ENCODE data around the gene SLC41A2. TPM values are rescaled to one million over a fixed set of nuclear protein-coding genes. Genes with fewer than 3 reads are reported as not detected.

Gene SLC41A2
- total RNA-seq, 1 donor from 2014 or later, result 7.6 TPM

DNA sequence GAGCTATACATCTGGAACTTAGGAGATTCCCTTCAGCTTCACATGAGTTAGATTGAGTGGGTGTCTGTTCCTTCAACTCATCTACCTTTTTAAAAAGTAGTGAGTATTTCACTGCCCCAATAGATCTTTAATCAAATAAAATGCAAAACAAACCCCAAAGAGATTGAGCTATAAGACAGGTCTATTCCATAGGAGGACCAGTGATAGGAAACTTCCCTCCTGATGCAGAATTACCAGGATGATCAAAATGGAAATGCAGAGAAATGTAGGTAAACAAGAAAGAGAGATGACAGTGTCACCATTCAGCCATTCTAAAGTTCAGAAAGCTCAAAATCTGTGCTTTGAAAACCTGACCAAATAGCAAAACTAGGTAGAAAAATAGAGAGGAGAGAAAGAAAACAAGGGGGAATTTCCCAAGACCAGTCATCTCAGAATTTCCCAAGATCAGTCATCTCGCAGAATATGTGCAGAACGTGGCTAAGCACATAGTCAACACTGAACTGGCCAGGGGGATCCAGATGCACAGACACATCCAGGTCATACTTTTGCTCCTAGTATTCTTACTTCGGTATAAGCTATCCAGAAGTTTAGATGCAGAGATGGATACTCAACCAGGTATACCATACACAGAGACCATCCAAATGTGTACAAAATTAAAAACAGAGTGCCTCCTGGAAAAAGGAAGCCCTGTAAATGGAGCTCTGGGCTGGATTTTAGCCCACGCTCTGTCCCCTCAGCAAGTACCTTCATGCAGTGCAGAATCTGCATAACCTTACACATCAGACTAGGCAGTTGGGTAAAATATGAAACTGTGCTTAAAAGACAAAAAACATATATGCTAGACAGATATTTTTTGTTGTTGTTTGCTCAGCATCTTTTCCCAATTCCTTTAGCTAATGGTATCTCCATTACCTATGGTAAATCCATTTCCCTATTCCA, 27.4 kb downstream of the SLC41A2 start:
- Mint-ChIP-seq H3K9me3 (ENCODE audit: low read depth) (peaks cover 2% of the 10 kb centered on the region), H3K27ac (no peak overlapping the region), H3K4me3 (ENCODE audit: low read depth) (no peak overlapping the region), H3K27me3 (peaks cover 11% of the 10 kb centered on the region), H3K36me3 (ENCODE audit: insufficient read depth) (no peaks in the 10 kb centered on the region), H3K4me1 (ENCODE audit: low read depth) (peaks cover 4% of the 10 kb centered on the region)
- no peak for DNase-seq (ENCODE audit: low spot score, unreplicated experiment)
- TF ChIP-seq, protein P1, sequence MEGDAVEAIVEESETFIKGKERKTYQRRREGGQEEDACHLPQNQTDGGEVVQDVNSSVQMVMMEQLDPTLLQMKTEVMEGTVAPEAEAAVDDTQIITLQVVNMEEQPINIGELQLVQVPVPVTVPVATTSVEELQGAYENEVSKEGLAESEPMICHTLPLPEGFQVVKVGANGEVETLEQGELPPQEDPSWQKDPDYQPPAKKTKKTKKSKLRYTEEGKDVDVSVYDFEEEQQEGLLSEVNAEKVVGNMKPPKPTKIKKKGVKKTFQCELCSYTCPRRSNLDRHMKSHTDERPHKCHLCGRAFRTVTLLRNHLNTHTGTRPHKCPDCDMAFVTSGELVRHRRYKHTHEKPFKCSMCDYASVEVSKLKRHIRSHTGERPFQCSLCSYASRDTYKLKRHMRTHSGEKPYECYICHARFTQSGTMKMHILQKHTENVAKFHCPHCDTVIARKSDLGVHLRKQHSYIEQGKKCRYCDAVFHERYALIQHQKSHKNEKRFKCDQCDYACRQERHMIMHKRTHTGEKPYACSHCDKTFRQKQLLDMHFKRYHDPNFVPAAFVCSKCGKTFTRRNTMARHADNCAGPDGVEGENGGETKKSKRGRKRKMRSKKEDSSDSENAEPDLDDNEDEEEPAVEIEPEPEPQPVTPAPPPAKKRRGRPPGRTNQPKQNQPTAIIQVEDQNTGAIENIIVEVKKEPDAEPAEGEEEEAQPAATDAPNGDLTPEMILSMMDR (IDR thresholded peaks at IDR 0.05; ENCODE audit: unreplicated experiment), result no peak

DNA sequence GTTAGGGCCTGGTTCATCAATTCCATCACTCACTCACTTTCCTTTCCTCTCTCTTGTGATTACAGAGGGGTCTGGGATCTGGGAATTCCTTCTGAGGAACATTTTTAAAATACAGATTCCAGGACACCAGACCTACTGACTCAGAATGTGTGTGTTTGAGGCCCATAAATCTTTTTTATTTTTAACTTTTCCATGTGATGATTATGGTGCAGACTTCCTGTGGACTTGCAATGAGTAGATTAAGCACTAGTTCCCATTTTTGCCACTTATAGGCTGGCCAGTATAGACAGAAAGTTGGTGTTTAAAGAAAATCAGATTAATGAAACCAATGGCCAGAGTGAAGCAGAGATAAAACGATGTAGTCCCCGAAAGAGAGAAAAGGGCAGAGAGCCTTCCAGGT, 28.1 kb downstream of the SLC41A2 start:
- no peak for DNase-seq (ENCODE audit: low spot score, unreplicated experiment)
- Mint-ChIP-seq H3K27me3 (peaks cover 11% of the 10 kb centered on the region), H3K36me3 (ENCODE audit: insufficient read depth) (no peaks in the 10 kb centered on the region), H3K9me3 (ENCODE audit: low read depth) (peaks cover 2% of the 10 kb centered on the region), H3K27ac (no peak overlapping the region), H3K4me1 (ENCODE audit: low read depth) (peaks cover 4% of the 10 kb centered on the region), H3K4me3 (ENCODE audit: low read depth) (no peak overlapping the region)
- TF ChIP-seq, protein P1 (IDR thresholded peaks at IDR 0.05; ENCODE audit: unreplicated experiment), result no peak

DNA sequence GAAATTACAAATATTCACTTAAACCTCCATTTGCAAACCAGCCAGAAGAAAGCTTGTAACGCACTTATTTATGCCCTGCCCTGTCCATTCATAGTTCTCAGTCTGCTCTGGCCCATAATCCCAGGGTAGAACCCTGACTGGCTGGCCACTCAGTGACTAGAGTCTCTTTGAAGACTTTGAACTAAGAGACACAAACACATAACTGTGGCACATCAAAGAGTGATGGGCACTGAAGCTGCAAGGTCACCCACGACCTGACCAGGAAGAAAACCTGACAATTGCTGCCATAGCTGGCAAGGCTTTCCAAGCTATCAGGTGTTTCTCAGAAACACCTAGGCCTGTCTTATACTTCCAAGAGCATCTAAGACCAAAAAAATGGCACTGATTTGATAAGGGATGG, 28.7 kb downstream of the SLC41A2 start:
- DNase-seq (ENCODE audit: low spot score, unreplicated experiment), result no peak
- no peaks in the 10 kb centered on the region for H3K36me3 Mint-ChIP-seq (ENCODE audit: insufficient read depth)
- H3K27me3 Mint-ChIP-seq, result peaks cover 11% of the 10 kb centered on the region
- H3K4me1 Mint-ChIP-seq (ENCODE audit: low read depth), result peaks cover 4% of the 10 kb centered on the region
- H3K4me3 Mint-ChIP-seq (ENCODE audit: low read depth), result no peak overlapping the region
- peaks cover 2% of the 10 kb centered on the region for H3K9me3 Mint-ChIP-seq (ENCODE audit: low read depth)
- no peak overlapping the region for H3K27ac Mint-ChIP-seq
- TF ChIP-seq, protein P1 (IDR thresholded peaks at IDR 0.05; ENCODE audit: unreplicated experiment), result no peak

DNA sequence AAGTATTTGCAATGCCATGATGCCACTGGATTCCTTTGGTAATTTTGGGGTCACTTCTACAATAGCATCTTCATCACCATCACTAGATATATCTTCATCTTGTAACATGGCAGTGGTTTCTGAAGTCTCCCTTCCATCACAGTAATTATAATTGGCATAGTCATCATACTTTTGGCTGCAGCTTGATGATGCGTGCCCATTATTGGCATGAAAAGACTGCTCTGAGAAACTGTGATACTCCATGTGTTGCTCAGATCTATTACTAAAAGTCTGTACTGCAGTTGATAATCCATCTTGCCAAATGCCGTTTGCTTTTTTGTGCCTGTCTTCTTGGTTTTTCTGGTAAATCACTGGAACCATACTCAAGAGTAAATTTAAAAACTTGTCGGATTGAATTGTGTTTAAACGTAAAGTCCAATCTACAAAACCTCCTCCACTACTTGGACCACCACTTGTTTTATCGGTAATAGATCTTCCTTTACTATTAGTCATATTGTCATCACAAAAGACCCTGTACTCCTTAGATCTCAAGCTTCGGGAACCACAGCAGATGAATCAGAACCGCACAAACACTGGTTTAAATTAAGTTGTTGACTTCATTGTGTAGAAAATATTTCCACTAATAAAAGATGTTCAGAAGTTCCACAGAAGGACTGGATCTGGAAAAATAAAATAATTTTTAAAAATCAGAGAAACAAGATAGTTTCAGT, 29.9 kb downstream of the SLC41A2 start:
- H3K27ac Mint-ChIP-seq, result no peak overlapping the region
- peaks cover 11% of the 10 kb centered on the region for H3K27me3 Mint-ChIP-seq
- peaks cover 3% of the 10 kb centered on the region for H3K36me3 Mint-ChIP-seq (ENCODE audit: insufficient read depth)
- H3K4me1 Mint-ChIP-seq (ENCODE audit: low read depth), result peaks cover 4% of the 10 kb centered on the region
- no peak for DNase-seq (ENCODE audit: low spot score, unreplicated experiment)
- H3K9me3 Mint-ChIP-seq (ENCODE audit: low read depth), result peaks cover 5% of the 10 kb centered on the region
- TF ChIP-seq, protein P1 (IDR thresholded peaks at IDR 0.05; ENCODE audit: unreplicated experiment), result no peak
- H3K4me3 Mint-ChIP-seq (ENCODE audit: low read depth), result no peak overlapping the region

DNA sequence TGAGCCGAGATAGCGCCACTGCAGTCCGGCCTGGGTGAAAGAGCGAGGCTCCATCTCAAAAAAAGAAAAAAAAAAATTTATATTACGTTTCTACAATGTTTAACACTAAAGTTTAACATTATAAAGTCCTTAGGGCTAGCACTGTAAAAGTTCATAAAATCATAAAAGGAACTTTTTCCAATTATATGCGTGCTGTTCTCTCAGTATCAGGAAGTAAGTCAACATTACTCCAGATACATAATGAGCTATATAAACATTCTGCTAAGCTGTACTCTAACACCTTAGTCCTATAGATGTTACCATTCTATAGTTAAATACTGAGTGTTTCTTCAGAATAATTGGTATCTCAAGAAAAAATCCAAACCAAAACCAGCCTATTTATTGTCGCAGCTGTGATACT, 32.6 kb downstream of the SLC41A2 start:
- H3K27ac Mint-ChIP-seq, result no peak overlapping the region
- H3K27me3 Mint-ChIP-seq, result peaks cover 9% of the 10 kb centered on the region
- H3K4me3 Mint-ChIP-seq (ENCODE audit: low read depth), result no peak overlapping the region
- H3K9me3 Mint-ChIP-seq (ENCODE audit: low read depth), result peaks cover 24% of the 10 kb centered on the region
- H3K36me3 Mint-ChIP-seq (ENCODE audit: insufficient read depth), result peaks cover 5% of the 10 kb centered on the region
- DNase-seq (ENCODE audit: low spot score, unreplicated experiment), result no peak
- TF ChIP-seq, protein P1 (IDR thresholded peaks at IDR 0.05; ENCODE audit: unreplicated experiment), result no peak
- H3K4me1 Mint-ChIP-seq (ENCODE audit: low read depth), result no peaks in the 10 kb centered on the region

Data from progenitor cell of endocrine pancreas (in vitro differentiated cells).